ENCODE data around the gene GDF2.

The GDF2 gene

GRCh38 chr10:47295411-47295810 is 26.8 kb upstream of the GDF2 start:
- no peak for DNase-seq (ENCODE audit: low read depth)
- no peak overlapping the region for H3K4me3 ChIP-seq (ENCODE audit: low read depth, low read length)
- TF ChIP-seq MYC (IDR thresholded peaks at IDR 0.05; ENCODE audit: low read depth, low read length) (no peak), CTCF (IDR thresholded peaks at IDR 0.05; ENCODE audit: low read depth, low read length) (no peak), MAX (IDR thresholded peaks at IDR 0.05; ENCODE audit: low read depth, low read length) (no peak), POLR2A (IDR thresholded peaks at IDR 0.05; ENCODE audit: extremely low read depth, insufficient read length) (no peak)

- DNase-seq (ENCODE audit: low read depth): no peak
- no peak overlapping the region for H3K4me3 ChIP-seq (ENCODE audit: low read depth, low read length)
- TF ChIP-seq POLR2A (IDR thresholded peaks at IDR 0.05; ENCODE audit: extremely low read depth, insufficient read length): no peak
- no peak for TF ChIP-seq CTCF (IDR thresholded peaks at IDR 0.05; ENCODE audit: low read depth, low read length)
- TF ChIP-seq MYC (IDR thresholded peaks at IDR 0.05; ENCODE audit: low read depth, low read length): no peak
- no peak for TF ChIP-seq MAX (IDR thresholded peaks at IDR 0.05; ENCODE audit: low read depth, low read length)
Measured at GRCh38 chr10:47296156-47296894, 25.9 kb upstream of the GDF2 start.

- DNase-seq (ENCODE audit: low read depth): no peak
- no peak for TF ChIP-seq MYC (IDR thresholded peaks at IDR 0.05; ENCODE audit: low read depth, low read length)
- TF ChIP-seq CTCF (IDR thresholded peaks at IDR 0.05; ENCODE audit: low read depth, low read length): no peak
- TF ChIP-seq POLR2A (IDR thresholded peaks at IDR 0.05; ENCODE audit: extremely low read depth, insufficient read length): no peak
- no peak for TF ChIP-seq MAX (IDR thresholded peaks at IDR 0.05; ENCODE audit: low read depth, low read length)
- no peak overlapping the region for H3K4me3 ChIP-seq (ENCODE audit: low read depth, low read length)
Measured at GRCh38 chr10:47296941-47297340, 25.3 kb upstream of the GDF2 start.

GRCh38 chr10:47297866-47298540 is 24.3 kb upstream of the GDF2 start:
- no peak overlapping the region for H3K4me3 ChIP-seq (ENCODE audit: low read depth, low read length)
- TF ChIP-seq CTCF (IDR thresholded peaks at IDR 0.05; ENCODE audit: low read depth, low read length) (no peak), POLR2A (IDR thresholded peaks at IDR 0.05; ENCODE audit: extremely low read depth, insufficient read length) (no peak), MAX (IDR thresholded peaks at IDR 0.05; ENCODE audit: low read depth, low read length) (no peak), MYC (IDR thresholded peaks at IDR 0.05; ENCODE audit: low read depth, low read length) (no peak)

GRCh38 chr10:47298715-47299114 is 23.5 kb upstream of the GDF2 start:
- DNase-seq (ENCODE audit: low read depth): no peak
- H3K4me3 ChIP-seq (ENCODE audit: low read depth, low read length): no peak overlapping the region
- no peak for TF ChIP-seq MYC (IDR thresholded peaks at IDR 0.05; ENCODE audit: low read depth, low read length)
- TF ChIP-seq POLR2A (IDR thresholded peaks at IDR 0.05; ENCODE audit: extremely low read depth, insufficient read length): no peak
- no peak for TF ChIP-seq MAX (IDR thresholded peaks at IDR 0.05; ENCODE audit: low read depth, low read length)
- TF ChIP-seq CTCF (IDR thresholded peaks at IDR 0.05; ENCODE audit: low read depth, low read length): no peak

More at GRCh38 chr10:47297866-47298540, 24.3 kb upstream of the GDF2 start:
- no peak for DNase-seq (ENCODE audit: low read depth)
